SK-N-SH (cell line): ENCODE data around the gene PAK3.

Source experiments
- GATA2 ChIP-seq: sonication (generic); formaldehyde crosslinking; IDR thresholded peaks from 2 replicates; pipeline ENCODE4 v1.5.0; 2020; ENCODE audit warnings: mild to moderate bottlenecking, missing genetic modification reagents
- POLR2AphosphoS5 ChIP-seq: IDR thresholded peaks from 2 replicates; pipeline ENCODE4 v1.6.1; 2012; ENCODE audit warnings: low read depth, low read length
- SIN3A ChIP-seq: IDR thresholded peaks from 2 replicates; pipeline ENCODE4 v1.6.1; 2012; ENCODE audit warnings: low read depth, mild to moderate bottlenecking, low read length, moderate library complexity, borderline replicate concordance
- TF ChIP-seq, protein P1 (sequence below): IDR thresholded peaks from 2 replicates; pipeline ENCODE4 v1.6.1; 2012; ENCODE audit warnings: mild to moderate bottlenecking, low read depth, low read length, moderate library complexity

DNA sequence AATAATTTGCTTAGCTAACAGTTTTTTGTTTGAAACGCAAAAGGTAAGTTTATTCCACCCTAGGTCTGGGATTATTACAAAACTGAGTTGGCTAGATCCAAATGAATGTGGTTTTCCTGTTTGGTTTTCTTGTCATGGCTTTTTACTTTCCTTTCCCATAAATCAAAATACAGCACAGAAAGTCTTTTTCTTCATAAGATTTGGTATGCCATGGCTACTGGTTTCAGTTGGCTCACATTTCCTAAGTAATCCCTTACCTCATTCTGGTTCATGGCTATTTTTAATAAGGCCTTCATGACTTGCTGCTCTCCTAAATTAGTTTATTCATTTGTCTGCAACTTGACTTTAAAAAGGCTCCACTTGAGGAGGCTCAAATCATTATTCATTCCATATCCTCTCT lies 12.9 kb upstream of the PAK3 start:
- TF ChIP-seq GATA2 (no peak), SIN3A (no peak), POLR2AphosphoS5 (no peak)
- TF ChIP-seq, protein P1, sequence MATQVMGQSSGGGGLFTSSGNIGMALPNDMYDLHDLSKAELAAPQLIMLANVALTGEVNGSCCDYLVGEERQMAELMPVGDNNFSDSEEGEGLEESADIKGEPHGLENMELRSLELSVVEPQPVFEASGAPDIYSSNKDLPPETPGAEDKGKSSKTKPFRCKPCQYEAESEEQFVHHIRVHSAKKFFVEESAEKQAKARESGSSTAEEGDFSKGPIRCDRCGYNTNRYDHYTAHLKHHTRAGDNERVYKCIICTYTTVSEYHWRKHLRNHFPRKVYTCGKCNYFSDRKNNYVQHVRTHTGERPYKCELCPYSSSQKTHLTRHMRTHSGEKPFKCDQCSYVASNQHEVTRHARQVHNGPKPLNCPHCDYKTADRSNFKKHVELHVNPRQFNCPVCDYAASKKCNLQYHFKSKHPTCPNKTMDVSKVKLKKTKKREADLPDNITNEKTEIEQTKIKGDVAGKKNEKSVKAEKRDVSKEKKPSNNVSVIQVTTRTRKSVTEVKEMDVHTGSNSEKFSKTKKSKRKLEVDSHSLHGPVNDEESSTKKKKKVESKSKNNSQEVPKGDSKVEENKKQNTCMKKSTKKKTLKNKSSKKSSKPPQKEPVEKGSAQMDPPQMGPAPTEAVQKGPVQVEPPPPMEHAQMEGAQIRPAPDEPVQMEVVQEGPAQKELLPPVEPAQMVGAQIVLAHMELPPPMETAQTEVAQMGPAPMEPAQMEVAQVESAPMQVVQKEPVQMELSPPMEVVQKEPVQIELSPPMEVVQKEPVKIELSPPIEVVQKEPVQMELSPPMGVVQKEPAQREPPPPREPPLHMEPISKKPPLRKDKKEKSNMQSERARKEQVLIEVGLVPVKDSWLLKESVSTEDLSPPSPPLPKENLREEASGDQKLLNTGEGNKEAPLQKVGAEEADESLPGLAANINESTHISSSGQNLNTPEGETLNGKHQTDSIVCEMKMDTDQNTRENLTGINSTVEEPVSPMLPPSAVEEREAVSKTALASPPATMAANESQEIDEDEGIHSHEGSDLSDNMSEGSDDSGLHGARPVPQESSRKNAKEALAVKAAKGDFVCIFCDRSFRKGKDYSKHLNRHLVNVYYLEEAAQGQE: no peak
